Lung (tissue), 12 donors: ENCODE measurements around the gene MOGAT1. TPM values are rescaled to one million over a fixed set of nuclear protein-coding genes. Genes with fewer than 3 reads are reported as not detected.

ENCODE experiments used
- ATAC-seq: fragments of 200-7000 bp; cut with Tn5 transposase; one replicate; pipeline ENCODE4 v1.9.1; 2020; ENCODE audit warnings: moderate number of reproducible peaks; ENCODE audit not compliant: insufficient read depth, low FRiP score
- DNase-seq, 3 donors: peaks; one replicate each; pipeline ENCODE4 v3.0.0-alpha.2; 2013 to 2017
- H3K27ac ChIP-seq, 2 donors: one replicate each; pipeline ENCODE4 v1.5.1; 2013; ENCODE audit warnings: mild to moderate bottlenecking in 2 of 2, moderate library complexity in 2 of 2, control low read depth in 1 of 2, inconsistent platforms in 1 of 2, low read depth in 1 of 2, low read length in 1 of 2
- H3K27me3 ChIP-seq, 3 donors: one replicate each; pipeline ENCODE4 v1.5.1; 2013; ENCODE audit warnings: low read length in 2 of 3; ENCODE audit not compliant: control insufficient read depth in 3 of 3, insufficient read depth in 3 of 3
- H3K36me3 ChIP-seq, 4 donors: one replicate each; pipeline ENCODE4 v1.5.1; 2013; ENCODE audit warnings: low read length in 4 of 4, mild to moderate bottlenecking in 1 of 4, moderate library complexity in 1 of 4; ENCODE audit not compliant: control insufficient read depth in 4 of 4, insufficient read depth in 4 of 4
- H3K4me1 ChIP-seq, 5 donors: one replicate each; pipeline ENCODE4 v1.5.1; 2013; ENCODE audit warnings: low read length in 5 of 5, mild to moderate bottlenecking in 2 of 5, moderate library complexity in 1 of 5; ENCODE audit not compliant: control insufficient read depth in 5 of 5, insufficient read depth in 5 of 5
- H3K4me3 ChIP-seq: one replicate; pipeline ENCODE4 v1.5.1; 2013; ENCODE audit warnings: mild to moderate bottlenecking, control low read depth, moderate library complexity
- H3K9ac ChIP-seq, 2 donors: one replicate each; pipeline ENCODE4 v1.5.1; 2013; ENCODE audit warnings: low read length in 2 of 2, control low read depth in 1 of 2; ENCODE audit not compliant: insufficient read depth in 1 of 2
- H3K9me3 ChIP-seq, 4 donors: one replicate each; pipeline ENCODE4 v1.5.1; 2013; ENCODE audit warnings: low read length in 3 of 4, mild to moderate bottlenecking in 1 of 4, moderate library complexity in 1 of 4; ENCODE audit not compliant: control insufficient read depth in 4 of 4, insufficient read depth in 3 of 4
- WGBS, 2 donors: extraction: QIAGEN DNeasy Blood & Tissue Kit; methylation state at CpG; one replicate each; pipeline ENCODE4 v1.1.7; 2013; 5-methylcytosine and 5-hydroxymethylcytosine counted together
- polyA plus RNA-seq, 2 donors: library from polyadenylated mRNA; stranded (reverse); fragments of 200-250 nt; gene quantifications; one replicate each; pipeline ENCODE4 v1.2.1, GENCODE V29; 2013
- total RNA-seq, 2 donors: library from RNA; depleted of rRNA in 1 of 2; stranded (reverse); fragments of >200 nt in 1 of 2; gene quantifications; one replicate each; pipeline ENCODE4 v1.2.1, GENCODE V29; 2014 to 2021
- TF ChIP-seq, protein P1 (sequence below): IDR thresholded peaks from 2 replicates; pipeline ENCODE4 v1.5.1; 2012; ENCODE audit warnings: mild to moderate bottlenecking; ENCODE audit errors: control extremely low read depth, extremely low read depth
- donor health status: control.
- donor health status: control.
- donor health status: Bipolar disorder and iron deficiency.
- donor health status: healthy.
- donor health status: DM: yes; HTN: yes; CAD: no.

MOGAT1 gene
- total and polyA plus RNA-seq, 4 donors: 0.08 to 1.7 (median 0.18) TPM; not detected in 1

DNA sequence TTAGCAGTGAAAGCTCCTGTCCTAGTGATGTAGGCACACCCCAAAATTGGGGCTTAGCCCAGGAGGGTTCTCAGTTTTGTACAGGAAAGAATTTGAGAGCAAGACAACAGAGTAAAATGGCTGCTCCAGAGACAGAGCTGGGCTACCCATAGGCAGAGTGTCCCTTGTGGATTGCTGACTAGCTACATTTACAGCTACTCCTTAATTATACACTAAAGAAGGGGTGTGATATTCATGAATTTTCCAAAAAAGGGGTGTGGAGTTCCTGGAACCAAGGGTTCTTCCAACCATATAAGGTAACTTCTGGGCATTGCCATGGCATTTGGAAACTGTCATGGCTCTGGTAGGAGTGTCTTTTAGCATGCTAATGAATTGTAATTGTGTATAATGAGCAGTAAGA lies 52.8 kb downstream of the MOGAT1 start:
- TF ChIP-seq, protein P1, sequence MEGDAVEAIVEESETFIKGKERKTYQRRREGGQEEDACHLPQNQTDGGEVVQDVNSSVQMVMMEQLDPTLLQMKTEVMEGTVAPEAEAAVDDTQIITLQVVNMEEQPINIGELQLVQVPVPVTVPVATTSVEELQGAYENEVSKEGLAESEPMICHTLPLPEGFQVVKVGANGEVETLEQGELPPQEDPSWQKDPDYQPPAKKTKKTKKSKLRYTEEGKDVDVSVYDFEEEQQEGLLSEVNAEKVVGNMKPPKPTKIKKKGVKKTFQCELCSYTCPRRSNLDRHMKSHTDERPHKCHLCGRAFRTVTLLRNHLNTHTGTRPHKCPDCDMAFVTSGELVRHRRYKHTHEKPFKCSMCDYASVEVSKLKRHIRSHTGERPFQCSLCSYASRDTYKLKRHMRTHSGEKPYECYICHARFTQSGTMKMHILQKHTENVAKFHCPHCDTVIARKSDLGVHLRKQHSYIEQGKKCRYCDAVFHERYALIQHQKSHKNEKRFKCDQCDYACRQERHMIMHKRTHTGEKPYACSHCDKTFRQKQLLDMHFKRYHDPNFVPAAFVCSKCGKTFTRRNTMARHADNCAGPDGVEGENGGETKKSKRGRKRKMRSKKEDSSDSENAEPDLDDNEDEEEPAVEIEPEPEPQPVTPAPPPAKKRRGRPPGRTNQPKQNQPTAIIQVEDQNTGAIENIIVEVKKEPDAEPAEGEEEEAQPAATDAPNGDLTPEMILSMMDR: no peak
- DNase-seq: no peak
- Histone ChIP-seq H3K4me1 (no peaks in the 10 kb centered on the region), H3K27ac (no peak overlapping the region), H3K9ac (no peak overlapping the region), H3K36me3 (no peaks in the 10 kb centered on the region), H3K27me3 (no peaks in the 10 kb centered on the region), H3K4me3 (no peak overlapping the region), H3K9me3 (no peaks in the 10 kb centered on the region)
- ATAC-seq: no peak

DNA sequence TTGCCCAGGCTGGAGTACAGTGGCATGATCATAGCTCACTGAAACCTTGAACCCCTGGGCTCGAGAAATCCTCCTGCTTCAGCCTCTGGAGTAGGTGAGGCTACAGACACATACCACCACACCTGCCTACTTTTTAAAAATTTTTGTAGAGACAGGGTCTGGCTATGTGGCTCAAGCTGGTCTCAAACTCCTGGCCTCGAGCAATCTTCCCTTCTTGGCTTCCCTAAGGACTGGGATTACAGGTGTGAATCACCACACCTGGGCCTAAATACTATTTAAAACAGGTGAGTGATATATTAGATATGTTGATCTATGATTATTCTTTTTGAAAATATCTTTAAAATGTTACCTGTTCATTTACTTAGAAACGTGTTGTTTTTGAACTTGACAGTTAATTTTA lies 57.2 kb downstream of the MOGAT1 start:
- Histone ChIP-seq H3K4me1 (peaks cover 0 to 16% (median 11%) of the 10 kb centered on the region in 5 donors), H3K9me3 (no peaks in the 10 kb centered on the region), H3K4me3 (no peak overlapping the region), H3K9ac (no peak overlapping the region), H3K27me3 (no peaks in the 10 kb centered on the region), H3K36me3 (no peaks in the 10 kb centered on the region), H3K27ac (no peak overlapping the region)
- TF ChIP-seq, protein P1: no peak
- ATAC-seq: no peak
- DNase-seq: no peak
- WGBS, 2 donors: 89 to 95% methylated on average over 3 of the region's 3 CpGs

DNA sequence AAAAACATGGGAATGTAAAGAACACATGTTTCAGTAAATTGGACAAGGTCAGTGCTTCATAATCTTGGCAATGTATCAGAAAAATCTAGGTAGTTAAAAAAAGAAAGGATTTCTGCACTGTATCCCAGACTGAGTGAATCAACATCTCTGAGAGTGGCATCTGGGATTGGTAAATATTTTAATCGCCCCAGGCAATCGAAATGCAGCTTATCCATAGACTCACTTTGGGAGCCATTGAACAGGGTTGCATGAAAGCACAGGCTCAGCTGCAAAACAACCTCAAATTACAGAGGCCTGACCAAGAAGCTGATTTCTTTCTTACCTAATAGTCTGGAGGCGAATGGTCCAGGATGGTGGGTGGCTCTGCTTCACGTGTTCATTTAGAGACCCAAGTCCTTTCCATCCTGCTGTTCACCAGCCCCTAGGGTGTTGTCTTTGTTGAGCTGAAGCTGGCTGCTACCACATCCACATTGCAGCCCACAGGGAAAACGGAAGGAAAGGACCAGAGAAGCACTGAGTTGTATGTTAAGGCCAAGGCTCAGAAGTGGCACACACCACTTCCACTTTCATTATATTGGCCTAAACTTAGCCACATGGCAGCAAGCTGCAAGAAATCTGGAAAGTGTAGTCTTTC lies 59.0 kb downstream of the MOGAT1 start:
- Histone ChIP-seq H3K9ac (no peak overlapping the region), H3K9me3 (no peaks in the 10 kb centered on the region), H3K27ac (no peak overlapping the region), H3K4me1 (peaks cover 0 to 27% (median 23%) of the 10 kb centered on the region in 5 donors), H3K36me3 (no peaks in the 10 kb centered on the region), H3K27me3 (no peaks in the 10 kb centered on the region), H3K4me3 (no peak overlapping the region)
- ATAC-seq (peak; percentile 72), DNase-seq (no peak)
- TF ChIP-seq, protein P1: no peak
- WGBS, 2 donors: 73 to 76% methylated on average over 5 of the region's 5 CpGs

DNA sequence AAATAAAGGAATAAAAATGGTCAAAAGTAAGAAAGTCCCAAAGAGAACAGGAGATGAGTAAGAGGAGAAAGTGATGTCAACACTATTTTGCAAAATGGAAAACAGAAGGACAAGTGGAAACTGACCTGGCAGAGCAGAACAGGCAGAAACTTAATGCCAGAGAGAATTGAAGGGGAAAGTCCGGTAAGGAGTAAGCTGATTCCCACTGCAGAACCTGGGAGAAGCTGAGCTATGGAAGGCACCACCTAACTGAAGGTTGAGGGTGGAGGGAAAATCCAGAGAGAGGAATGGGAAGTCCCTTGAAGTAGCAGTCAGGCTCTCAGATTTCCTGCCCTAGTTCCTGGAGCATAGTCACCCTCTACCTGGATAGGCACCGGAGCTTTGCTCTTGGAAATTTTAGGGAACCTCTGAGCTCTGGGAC lies 59.8 kb downstream of the MOGAT1 start:
- 85 to 90% methylated on average over 2 of the region's 2 CpGs for WGBS, 2 donors
- H3K9ac ChIP-seq: no peak overlapping the region
- no peak overlapping the region for H3K27ac ChIP-seq
- H3K4me1 ChIP-seq: peaks cover 0 to 27% (median 25%) of the 10 kb centered on the region in 5 donors
- no peaks in the 10 kb centered on the region for H3K36me3 ChIP-seq
- no peaks in the 10 kb centered on the region for H3K9me3 ChIP-seq
- DNase-seq (no peak), ATAC-seq (no peak)
- TF ChIP-seq, protein P1: no peak
- H3K27me3 ChIP-seq: no peaks in the 10 kb centered on the region
- H3K4me3 ChIP-seq: no peak overlapping the region
